ENCODE results near the gene DLGAP4. TPM values are rescaled to one million over a fixed set of nuclear protein-coding genes. Genes with fewer than 3 reads are reported as not detected.
"Not testable (repeated sequence)": the region's sequence is repeated elsewhere in the genome, so short reads cannot be mapped to it uniquely, and the experiment has no call there.

The DLGAP4 gene
- total RNA-seq, 2 donors from 2014 or later = 30.6 to 38.3 TPM

- H3K27ac Mint-ChIP-seq = no peak overlapping the region
- DNase-seq = no peak
- H3K27me3 Mint-ChIP-seq (ENCODE audit: low read depth) = peaks cover 9% of the 10 kb centered on the region
- no peaks in the 10 kb centered on the region for H3K9me3 Mint-ChIP-seq
- H3K36me3 Mint-ChIP-seq (ENCODE audit: insufficient read depth in 2 of 2) = no peaks in the 10 kb centered on the region
- ATAC-seq (replicated peaks in 1 of 2) = no peak
- no peaks in the 10 kb centered on the region for H3K4me1 Mint-ChIP-seq (ENCODE audit: low read depth)
- no peak overlapping the region for H3K4me3 Mint-ChIP-seq
These were observed 60.7 kb downstream of the DLGAP4 start for GRCh38 chr20:36366623-36367369.

GRCh38 chr20:36367370-36367745, 61.2 kb downstream of the DLGAP4 start:
- no peaks in the 10 kb centered on the region for H3K36me3 Mint-ChIP-seq (ENCODE audit: insufficient read depth in 2 of 2)
- H3K27me3 Mint-ChIP-seq (ENCODE audit: low read depth) = peaks cover 7% of the 10 kb centered on the region
- H3K9me3 Mint-ChIP-seq = no peaks in the 10 kb centered on the region
- H3K4me3 Mint-ChIP-seq = no peak overlapping the region
- no peaks in the 10 kb centered on the region for H3K4me1 Mint-ChIP-seq (ENCODE audit: low read depth)
- DNase-seq = no peak
- no peak for ATAC-seq (replicated peaks in 1 of 2)
- no peak overlapping the region for H3K27ac Mint-ChIP-seq

- H3K27me3 Mint-ChIP-seq (ENCODE audit: low read depth) = no peaks in the 10 kb centered on the region
- DNase-seq (no peak), ATAC-seq (replicated peaks in 1 of 2) (no peak)
- no peaks in the 10 kb centered on the region for H3K9me3 Mint-ChIP-seq
- no peaks in the 10 kb centered on the region for H3K4me1 Mint-ChIP-seq (ENCODE audit: low read depth)
- H3K36me3 Mint-ChIP-seq (ENCODE audit: insufficient read depth in 2 of 2) = no peaks in the 10 kb centered on the region
- H3K27ac Mint-ChIP-seq = no peak overlapping the region
- H3K4me3 Mint-ChIP-seq = no peak overlapping the region
These were observed 62.0 kb downstream of the DLGAP4 start for GRCh38 chr20:36367907-36368799.

GRCh38 chr20:36368869-36369268, 62.7 kb downstream of the DLGAP4 start:
- no peak for ATAC-seq (replicated peaks in 1 of 2)
- no peak overlapping the region for H3K4me3 Mint-ChIP-seq
- no peak for DNase-seq
- no peaks in the 10 kb centered on the region for H3K4me1 Mint-ChIP-seq (ENCODE audit: low read depth)
- no peaks in the 10 kb centered on the region for H3K27me3 Mint-ChIP-seq (ENCODE audit: low read depth)
- H3K27ac Mint-ChIP-seq = no peak overlapping the region
- H3K9me3 Mint-ChIP-seq = no peaks in the 10 kb centered on the region
- no peaks in the 10 kb centered on the region for H3K36me3 Mint-ChIP-seq (ENCODE audit: insufficient read depth in 2 of 2)

GRCh38 chr20:36369739-36370138, 63.6 kb downstream of the DLGAP4 start:
- Mint-ChIP-seq H3K4me1 (ENCODE audit: low read depth) (no peaks in the 10 kb centered on the region), H3K4me3 (no peak overlapping the region), H3K36me3 (ENCODE audit: insufficient read depth in 2 of 2) (no peaks in the 10 kb centered on the region), H3K9me3 (no peaks in the 10 kb centered on the region), H3K27me3 (ENCODE audit: low read depth) (no peaks in the 10 kb centered on the region), H3K27ac (no peak overlapping the region)
- ATAC-seq (replicated peaks in 1 of 2) (no peak), DNase-seq (no peak)

GRCh38 chr20:36370991-36371790, 65.1 kb downstream of the DLGAP4 start:
- Mint-ChIP-seq H3K9me3 (no peaks in the 10 kb centered on the region), H3K4me3 (no peak overlapping the region), H3K27me3 (ENCODE audit: low read depth) (no peaks in the 10 kb centered on the region), H3K4me1 (ENCODE audit: low read depth) (no peaks in the 10 kb centered on the region), H3K36me3 (ENCODE audit: insufficient read depth in 2 of 2) (no peaks in the 10 kb centered on the region), H3K27ac (no peak overlapping the region)
- DNase-seq (no peak), ATAC-seq (replicated peaks in 1 of 2) (no peak)

- Mint-ChIP-seq H3K27ac (no peak overlapping the region), H3K27me3 (ENCODE audit: low read depth) (peaks cover 5% of the 10 kb centered on the region)
- no peak for ATAC-seq (replicated peaks in 1 of 2)
These were observed 66.5 kb downstream of the DLGAP4 start for GRCh38 chr20:36372666-36373065.

GRCh38 chr20:36373089-36373488, 67.0 kb downstream of the DLGAP4 start:
- Mint-ChIP-seq H3K36me3 (ENCODE audit: insufficient read depth in 2 of 2) (no peaks in the 10 kb centered on the region), H3K4me1 (ENCODE audit: low read depth) (no peaks in the 10 kb centered on the region), H3K27ac (no peak overlapping the region), H3K27me3 (ENCODE audit: low read depth) (peaks cover 5% of the 10 kb centered on the region), H3K9me3 (no peaks in the 10 kb centered on the region), H3K4me3 (no peak overlapping the region)
- DNase-seq (no peak), ATAC-seq (replicated peaks in 1 of 2) (no peak)

More at GRCh38 chr20:36372666-36373065, 66.5 kb downstream of the DLGAP4 start:
- DNase-seq = no peak
- no peaks in the 10 kb centered on the region for H3K9me3 Mint-ChIP-seq
- H3K36me3 Mint-ChIP-seq (ENCODE audit: insufficient read depth in 2 of 2) = no peaks in the 10 kb centered on the region
- no peak overlapping the region for H3K4me3 Mint-ChIP-seq
- no peaks in the 10 kb centered on the region for H3K4me1 Mint-ChIP-seq (ENCODE audit: low read depth)

GRCh38 chr20:36374995-36375394, 68.9 kb downstream of the DLGAP4 start:
- no peak overlapping the region for H3K4me3 Mint-ChIP-seq
- DNase-seq (no peak), ATAC-seq (replicated peaks in 1 of 2) (no peak)
- no peaks in the 10 kb centered on the region for H3K4me1 Mint-ChIP-seq (ENCODE audit: low read depth)
- no peak overlapping the region for H3K27ac Mint-ChIP-seq
- H3K27me3 Mint-ChIP-seq (ENCODE audit: low read depth) = peaks cover 19% of the 10 kb centered on the region
- H3K9me3 Mint-ChIP-seq = no peaks in the 10 kb centered on the region
- H3K36me3 Mint-ChIP-seq (ENCODE audit: insufficient read depth in 2 of 2) = no peaks in the 10 kb centered on the region

GRCh38 chr20:36377348-36378326, 71.5 kb downstream of the DLGAP4 start:
- Mint-ChIP-seq H3K4me3 (no peak overlapping the region), H3K4me1 (ENCODE audit: low read depth) (no peaks in the 10 kb centered on the region), H3K9me3 (no peaks in the 10 kb centered on the region), H3K27me3 (ENCODE audit: low read depth) (peaks cover 26% of the 10 kb centered on the region), H3K27ac (no peak overlapping the region), H3K36me3 (ENCODE audit: insufficient read depth in 2 of 2) (no peaks in the 10 kb centered on the region)
- DNase-seq = no peak
- ATAC-seq (replicated peaks in 1 of 2) = no peak

- H3K27ac Mint-ChIP-seq = no peak overlapping the region
- H3K27me3 Mint-ChIP-seq (ENCODE audit: low read depth) = peaks cover 26% of the 10 kb centered on the region
- H3K36me3 Mint-ChIP-seq (ENCODE audit: insufficient read depth in 2 of 2) = no peaks in the 10 kb centered on the region
- H3K4me1 Mint-ChIP-seq (ENCODE audit: low read depth) = no peaks in the 10 kb centered on the region
- H3K9me3 Mint-ChIP-seq = no peaks in the 10 kb centered on the region
- DNase-seq = no peak
- no peak for ATAC-seq (replicated peaks in 1 of 2)
- H3K4me3 Mint-ChIP-seq = no peak overlapping the region
These were observed 72.5 kb downstream of the DLGAP4 start for GRCh38 chr20:36378686-36379085.

GRCh38 chr20:36379914-36380313, 73.8 kb downstream of the DLGAP4 start:
- H3K27me3 Mint-ChIP-seq (ENCODE audit: low read depth) = peaks cover 26% of the 10 kb centered on the region
- H3K4me1 Mint-ChIP-seq (ENCODE audit: low read depth); H3K36me3 Mint-ChIP-seq (ENCODE audit: insufficient read depth in 2 of 2); H3K27ac Mint-ChIP-seq; ATAC-seq (replicated peaks in 1 of 2); H3K9me3 Mint-ChIP-seq; DNase-seq; H3K4me3 Mint-ChIP-seq: not testable (repeated sequence)

Data from activated T-cell treated with anti-CD3 and anti-CD28 coated beads, Interleukin-2, amount 50 U/mL, for 72 hours (primary cell).